Cardiac muscle cell (in vitro differentiated cells and primary cell): ENCODE results near the gene GRAMD2B. TPM values are rescaled to one million over a fixed set of nuclear protein-coding genes. Genes with fewer than 3 reads are reported as not detected.
A peak's percentile ranks its signal among the peaks of the same experiment; 100 is the strongest.

Source experiments
- DNase-seq, 2 donors: peaks; one replicate each; pipeline versions ENCODE4 v3.0.0 to v3.0.0-alpha.2; 2010 to 2017; ENCODE audit warnings: low read depth in 1 of 2, low spot score in 1 of 2
- H3K27ac ChIP-seq: fragments of 200-600 bp; sonication (generic); 2 replicates; pipeline ENCODE4 v1.5.1; 2016
- H3K27me3 ChIP-seq: fragments of 200-600 bp; sonication (generic); 2 replicates; pipeline ENCODE4 v1.6.0; 2016; ENCODE audit warnings: control low read depth
- H3K36me3 ChIP-seq: fragments of 200-600 bp; sonication (generic); 2 replicates; pipeline ENCODE4 v1.5.1; 2016; ENCODE audit warnings: control low read depth
- H3K4me1 ChIP-seq: fragments of 200-600 bp; sonication (generic); 2 replicates; pipeline ENCODE4 v1.8.1; 2017; ENCODE audit warnings: low read depth, mild to moderate bottlenecking, mixed run types
- H3K4me3 ChIP-seq: fragments of 200-600 bp; sonication (generic); 2 replicates; pipeline ENCODE4 v1.5.1; 2016; ENCODE audit warnings: mild to moderate bottlenecking
- H3K9me3 ChIP-seq: fragments of 200-600 bp; sonication (generic); 2 replicates; pipeline ENCODE4 v1.5.1; 2017; ENCODE audit warnings: low read depth, mild to moderate bottlenecking, control low read depth
- polyA plus RNA-seq: library from polyadenylated mRNA; unstranded; fragments of >200 nt; fragmentation: Nextera tagmentation; extraction: Ambion mirVana; gene quantifications from 2 replicates; pipeline ENCODE4 v1.2.1, GENCODE V29; 2016
- total RNA-seq: library from RNA; depleted of rRNA; stranded (reverse); fragments of >200 nt; gene quantifications from 2 replicates; pipeline ENCODE4 v1.2.3, GENCODE V29; 2016
- TF ChIP-seq, protein P1 (sequence below): IDR thresholded peaks from 2 replicates; pipeline ENCODE4 v1.5.1; 2012; ENCODE audit warnings: low read depth, mild to moderate bottlenecking, low read length

Gene GRAMD2B
- total and polyA plus RNA-seq, 2 experiments from 2014 or later: 17.7 to 26.8 TPM

- H3K36me3 ChIP-seq: no peaks in the 10 kb centered on the region
- no peaks in the 10 kb centered on the region for H3K4me1 ChIP-seq
- H3K4me3 ChIP-seq: no peak overlapping the region
- TF ChIP-seq, protein P1, sequence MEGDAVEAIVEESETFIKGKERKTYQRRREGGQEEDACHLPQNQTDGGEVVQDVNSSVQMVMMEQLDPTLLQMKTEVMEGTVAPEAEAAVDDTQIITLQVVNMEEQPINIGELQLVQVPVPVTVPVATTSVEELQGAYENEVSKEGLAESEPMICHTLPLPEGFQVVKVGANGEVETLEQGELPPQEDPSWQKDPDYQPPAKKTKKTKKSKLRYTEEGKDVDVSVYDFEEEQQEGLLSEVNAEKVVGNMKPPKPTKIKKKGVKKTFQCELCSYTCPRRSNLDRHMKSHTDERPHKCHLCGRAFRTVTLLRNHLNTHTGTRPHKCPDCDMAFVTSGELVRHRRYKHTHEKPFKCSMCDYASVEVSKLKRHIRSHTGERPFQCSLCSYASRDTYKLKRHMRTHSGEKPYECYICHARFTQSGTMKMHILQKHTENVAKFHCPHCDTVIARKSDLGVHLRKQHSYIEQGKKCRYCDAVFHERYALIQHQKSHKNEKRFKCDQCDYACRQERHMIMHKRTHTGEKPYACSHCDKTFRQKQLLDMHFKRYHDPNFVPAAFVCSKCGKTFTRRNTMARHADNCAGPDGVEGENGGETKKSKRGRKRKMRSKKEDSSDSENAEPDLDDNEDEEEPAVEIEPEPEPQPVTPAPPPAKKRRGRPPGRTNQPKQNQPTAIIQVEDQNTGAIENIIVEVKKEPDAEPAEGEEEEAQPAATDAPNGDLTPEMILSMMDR: no peak
- no peaks in the 10 kb centered on the region for H3K27me3 ChIP-seq
- no peaks in the 10 kb centered on the region for H3K9me3 ChIP-seq
- H3K27ac ChIP-seq: no peak overlapping the region
- DNase-seq: no peak
Measured at GRCh38 chr5:126400621-126401251, 22.5 kb upstream of the GRAMD2B start.

DNA sequence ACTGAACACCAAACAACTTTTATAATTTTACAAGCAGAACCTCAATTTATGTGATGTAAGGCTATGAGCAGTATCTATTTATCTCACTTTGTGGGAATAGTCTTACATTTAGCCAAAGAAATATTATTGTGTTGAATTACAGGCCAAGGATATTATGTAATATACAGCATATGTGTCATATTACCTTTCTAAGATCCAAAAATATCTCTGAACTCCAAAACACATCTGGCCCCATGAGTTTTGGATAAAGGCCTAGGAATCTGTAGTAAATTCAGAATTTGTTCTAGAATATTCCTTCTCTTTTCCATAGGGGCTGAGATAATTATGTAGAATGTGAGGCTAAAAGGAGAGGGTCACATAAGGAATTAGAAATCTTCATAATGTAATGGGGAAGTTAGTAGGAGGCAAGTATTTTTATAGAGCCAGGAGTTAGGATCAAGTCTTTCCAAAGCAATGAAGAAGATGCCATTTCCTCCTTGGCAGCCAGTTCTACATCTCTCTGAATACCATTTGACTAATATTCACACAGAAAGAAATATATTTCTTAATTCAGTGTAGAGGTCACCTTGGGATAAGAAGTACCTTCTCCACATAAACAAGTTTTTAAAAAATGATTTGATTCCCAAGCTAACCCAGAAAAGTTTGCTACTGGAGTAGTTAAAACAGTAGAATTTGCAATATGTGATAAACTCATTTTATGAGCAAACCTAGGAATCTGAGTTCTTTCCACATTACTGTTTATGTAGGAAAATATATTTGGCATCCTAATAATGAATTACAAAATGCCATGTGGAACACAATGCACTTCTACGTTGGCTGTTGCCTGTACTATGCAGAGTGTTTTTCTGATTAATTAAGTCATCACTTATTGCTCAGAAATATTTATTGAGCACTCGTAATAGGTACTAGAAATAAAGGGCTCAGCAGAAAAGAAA, 20.3 kb upstream of the GRAMD2B start:
- Histone ChIP-seq H3K9me3 (no peaks in the 10 kb centered on the region), H3K27ac (no peak overlapping the region), H3K4me3 (no peak overlapping the region), H3K27me3 (no peaks in the 10 kb centered on the region), H3K4me1 (no peaks in the 10 kb centered on the region), H3K36me3 (no peaks in the 10 kb centered on the region)
- TF ChIP-seq, protein P1: no peak
- DNase-seq: peak in 1 of 2 donors; percentile 28

- H3K4me1 ChIP-seq: no peaks in the 10 kb centered on the region
- H3K4me3 ChIP-seq: no peak overlapping the region
- H3K27me3 ChIP-seq: no peaks in the 10 kb centered on the region
- TF ChIP-seq, protein P1: no peak
- H3K9me3 ChIP-seq: no peaks in the 10 kb centered on the region
- H3K27ac ChIP-seq: no peak overlapping the region
- peak in 1 of 2 donors; percentile 74 for DNase-seq
- no peaks in the 10 kb centered on the region for H3K36me3 ChIP-seq
Measured at GRCh38 chr5:126403876-126404275, 19.3 kb upstream of the GRAMD2B start.

- Histone ChIP-seq H3K4me1 (no peaks in the 10 kb centered on the region), H3K27ac (no peak overlapping the region), H3K9me3 (no peaks in the 10 kb centered on the region), H3K27me3 (no peaks in the 10 kb centered on the region), H3K4me3 (no peak overlapping the region), H3K36me3 (no peaks in the 10 kb centered on the region)
- TF ChIP-seq, protein P1: no peak
- no peak for DNase-seq
Measured at GRCh38 chr5:126410623-126411022, 12.6 kb upstream of the GRAMD2B start.

DNA sequence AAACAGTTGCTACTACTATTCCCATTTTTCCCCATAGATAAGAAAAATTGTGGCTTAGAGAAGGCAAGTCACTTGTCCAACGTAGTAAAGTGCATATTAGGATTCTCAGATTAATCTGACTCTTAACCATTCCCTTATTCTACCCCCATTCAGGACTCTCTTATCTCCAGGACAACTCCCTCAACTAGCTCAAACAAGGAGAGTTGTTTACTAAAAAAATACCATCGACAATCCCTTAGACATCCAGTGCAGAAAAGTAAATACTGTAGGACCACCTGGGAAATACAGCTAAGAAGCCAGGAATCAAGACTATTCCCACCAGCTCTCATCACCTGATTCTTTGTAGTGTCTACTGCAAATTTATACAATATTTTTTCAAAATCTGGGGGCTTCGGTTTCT, 9.4 kb upstream of the GRAMD2B start:
- H3K36me3 ChIP-seq: no peaks in the 10 kb centered on the region
- TF ChIP-seq, protein P1: no peak
- no peak overlapping the region for H3K4me3 ChIP-seq
- no peaks in the 10 kb centered on the region for H3K9me3 ChIP-seq
- no peak overlapping the region for H3K27ac ChIP-seq
- H3K27me3 ChIP-seq: no peaks in the 10 kb centered on the region
- no peaks in the 10 kb centered on the region for H3K4me1 ChIP-seq
- no peak for DNase-seq
